ENCODE data around the gene MYOZ2.

MYOZ2 gene

DNA sequence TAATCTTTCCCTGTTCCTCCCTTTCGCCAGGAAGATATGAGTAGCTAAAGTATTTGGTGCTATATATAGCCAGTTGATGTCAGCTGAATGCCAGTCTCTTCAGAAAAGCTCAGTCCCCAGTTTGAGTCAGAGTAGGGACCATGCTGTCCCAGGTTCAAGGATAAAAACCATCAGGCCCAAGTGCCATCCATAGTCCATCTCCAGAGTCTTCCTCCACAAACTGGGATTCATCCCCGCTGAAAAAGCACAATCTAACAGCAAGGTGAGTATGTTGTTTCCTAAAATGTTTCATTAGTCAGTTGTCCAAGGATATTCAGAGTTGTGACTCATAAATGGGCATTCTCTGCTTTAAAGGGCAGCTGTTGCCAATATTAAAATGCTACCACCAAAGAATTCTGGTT lies at the start of gene MYOZ2:
TSS of gene MYOZ2 (plus strand) at position 112 of the 401 bp plus-strand sequence. CDS start 694 bp downstream, outside the sequence.
- no peak for DNase-seq (ENCODE audit: low spot score)

DNA sequence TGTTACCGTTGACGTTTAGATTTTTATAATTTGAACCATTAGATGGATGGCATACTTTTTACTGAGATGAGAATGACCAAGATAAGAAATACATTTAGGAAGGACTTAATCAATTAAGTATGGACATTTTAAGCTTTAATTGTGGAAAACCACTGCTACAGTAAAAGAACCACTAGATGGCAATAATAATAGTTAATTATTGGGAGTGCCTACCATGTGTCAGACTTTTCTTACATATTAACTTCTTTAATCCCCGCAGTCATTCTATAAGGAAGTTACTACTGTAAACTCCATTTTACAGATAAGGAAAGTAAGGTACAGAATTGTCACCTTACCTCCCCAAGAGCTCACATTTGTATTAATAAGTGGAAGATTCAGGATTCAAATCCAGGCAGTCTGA lies 48.5 kb upstream of the MYOZ2 start:
- no peak for DNase-seq (ENCODE audit: low spot score)

DNA sequence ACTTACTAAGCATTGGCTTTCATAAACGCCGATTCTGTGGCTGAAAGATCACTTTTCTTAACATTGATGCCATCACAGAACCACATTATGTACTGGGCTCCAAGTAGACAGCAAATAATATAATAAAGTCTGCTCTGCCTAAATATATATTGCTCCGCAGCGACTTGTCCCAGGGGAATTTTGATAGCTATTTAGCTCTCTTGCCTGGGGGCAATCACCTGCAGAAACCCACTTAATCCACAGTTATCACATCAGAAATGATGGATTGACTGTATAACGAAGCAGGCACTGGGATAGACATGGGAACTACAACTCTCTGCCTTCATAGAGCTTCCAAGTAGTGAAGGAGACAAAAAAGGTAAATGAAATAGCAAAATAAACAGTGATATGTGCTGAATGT lies 48.0 kb upstream of the MYOZ2 start:
- no peak for DNase-seq (ENCODE audit: low spot score)

- DNase-seq (ENCODE audit: low spot score): no peak
Observed at GRCh38 chr4:119093042-119093827, 42.4 kb upstream of the MYOZ2 start.

DNA sequence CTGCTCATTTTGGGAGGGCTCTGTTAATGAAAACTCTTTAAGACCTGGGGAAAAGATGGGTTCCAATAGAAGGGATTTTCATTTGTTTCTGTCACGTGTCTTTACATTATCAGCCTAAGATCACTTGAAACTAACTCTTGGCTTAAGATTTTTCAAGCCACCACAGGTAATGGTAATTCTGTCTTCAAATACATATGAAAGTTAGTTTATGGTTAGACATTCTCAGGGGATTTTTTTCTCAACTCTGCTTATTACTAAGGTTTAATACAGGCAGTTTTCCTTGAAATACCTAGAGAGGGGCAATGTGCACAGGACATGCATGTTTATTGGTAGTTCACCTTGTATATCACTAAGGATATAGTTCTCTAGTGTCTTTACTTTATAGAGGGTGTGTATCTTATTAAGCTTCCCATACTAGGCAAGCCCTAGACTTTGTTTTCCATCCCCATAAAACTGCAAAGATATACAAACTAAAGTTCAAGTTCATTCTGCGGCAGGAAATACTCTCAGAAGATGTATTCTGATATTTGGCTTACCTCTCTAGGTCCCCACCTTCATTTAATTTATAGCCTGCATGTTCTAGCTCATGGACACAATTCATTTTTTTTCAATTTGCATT lies 38.2 kb upstream of the MYOZ2 start:
- DNase-seq (ENCODE audit: low spot score): no peak

DNA sequence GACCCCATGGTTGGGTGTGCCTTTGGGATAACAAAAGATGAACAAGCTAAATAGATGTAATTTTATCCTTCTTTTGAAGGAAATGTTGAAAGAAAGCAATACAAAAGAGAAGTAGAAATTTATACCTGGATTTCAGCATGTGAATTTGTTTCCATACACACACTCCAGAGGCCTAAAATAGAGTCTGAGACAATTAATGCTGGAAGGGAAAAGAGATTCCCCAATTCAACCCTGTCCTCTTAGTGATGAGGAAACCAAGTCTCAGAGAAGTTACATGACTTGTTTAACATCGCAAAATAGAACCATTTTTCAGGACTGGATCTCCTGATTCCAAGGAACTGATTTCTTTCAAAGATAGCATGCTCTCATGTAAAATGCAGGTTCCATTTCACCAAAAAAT lies 37.3 kb upstream of the MYOZ2 start:
- DNase-seq (ENCODE audit: low spot score): no peak

DNA sequence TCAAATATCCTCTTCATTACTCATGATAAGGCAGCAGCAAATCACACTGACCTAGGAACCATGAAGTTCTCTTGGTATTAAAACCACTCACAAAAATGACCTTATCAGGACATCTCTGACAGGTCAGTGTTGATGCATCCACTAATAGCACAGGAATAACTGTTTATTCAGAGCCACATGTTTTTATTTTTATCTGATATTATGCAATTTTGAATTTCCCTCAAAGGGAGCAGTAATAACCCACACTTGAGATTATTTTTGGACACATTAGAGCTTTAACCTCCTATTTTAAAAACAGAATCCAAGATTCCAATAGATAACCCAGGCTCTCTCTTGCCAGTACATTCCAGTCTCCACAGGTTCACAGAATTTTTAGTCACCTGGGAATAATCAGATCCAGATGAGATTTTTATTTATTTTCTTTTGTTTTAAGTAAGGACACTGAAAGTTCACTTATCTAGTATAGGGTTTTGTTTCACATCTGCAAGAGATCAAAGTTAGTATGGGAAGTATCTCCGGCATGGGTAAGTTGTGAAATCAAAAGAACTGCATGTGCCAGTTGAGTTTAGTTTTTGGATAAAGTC lies 36.3 kb upstream of the MYOZ2 start:
- no peak for DNase-seq (ENCODE audit: low spot score)

DNA sequence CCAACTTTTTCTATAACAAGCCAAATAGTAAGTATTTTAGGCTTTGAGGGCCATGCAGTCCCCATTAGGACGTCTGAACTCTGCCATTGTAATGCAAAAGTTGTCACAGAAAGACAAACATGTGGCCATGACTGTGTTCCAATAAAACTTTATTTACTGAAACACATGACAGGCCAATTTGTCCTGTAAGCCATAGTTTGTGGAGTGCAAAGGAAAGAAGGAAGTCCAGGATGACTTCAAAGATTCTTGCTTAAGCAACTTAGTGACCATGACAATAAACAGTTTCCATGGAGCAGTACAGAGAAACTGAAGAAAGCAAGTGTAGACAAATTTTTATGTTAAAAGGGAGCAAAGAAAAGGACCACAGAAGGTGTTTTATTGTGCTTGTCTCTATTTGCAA lies 35.0 kb upstream of the MYOZ2 start:
- no peak for DNase-seq (ENCODE audit: low spot score)

DNA sequence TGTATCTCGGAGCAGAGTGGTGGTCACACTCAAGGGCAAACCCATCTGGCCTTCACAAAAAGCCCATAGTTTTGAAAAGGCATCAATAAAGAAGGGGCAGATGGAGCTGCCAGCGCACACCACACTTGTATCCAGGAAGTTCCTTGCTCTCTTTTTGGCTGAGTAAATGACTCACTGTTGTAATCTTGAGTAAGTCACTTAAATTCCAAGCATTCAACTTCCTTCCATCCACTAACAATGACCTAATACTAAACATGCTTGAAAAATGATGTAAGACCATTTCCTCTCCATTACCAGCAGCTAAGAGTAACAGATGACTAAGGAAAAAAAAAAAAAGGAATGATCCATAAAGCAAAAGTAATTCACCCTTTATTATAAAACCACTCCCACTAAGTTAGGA lies 32.4 kb upstream of the MYOZ2 start:
- DNase-seq (ENCODE audit: low spot score): no peak

DNA sequence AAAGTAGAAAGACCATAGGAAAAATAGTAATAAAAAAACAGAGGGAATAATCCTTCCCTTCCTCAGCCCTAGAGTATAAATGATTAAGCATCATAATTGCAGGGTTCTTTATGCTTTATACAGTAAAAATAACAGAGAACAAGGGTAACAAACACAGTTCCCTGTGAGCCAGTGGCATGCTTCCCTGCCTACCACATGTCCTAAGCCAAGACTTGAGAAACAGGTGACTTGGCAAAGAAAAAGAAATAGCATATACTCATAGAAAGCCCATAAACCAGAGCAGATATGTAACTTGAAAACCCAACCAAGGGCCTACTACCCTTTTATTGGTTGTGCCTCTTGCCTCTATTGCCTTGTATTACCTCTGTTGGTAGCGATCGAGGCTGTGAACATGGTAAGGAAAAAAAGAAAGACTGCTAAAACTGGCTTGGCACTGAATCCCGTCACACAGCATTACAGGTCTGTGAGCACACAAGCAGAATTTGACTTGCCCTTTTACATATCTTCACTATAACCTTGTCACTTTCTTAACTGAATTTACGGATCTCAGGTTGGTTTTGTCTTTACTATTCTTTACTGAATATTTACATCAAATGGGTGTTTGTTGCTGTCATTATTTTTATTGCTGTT lies 30.9 kb upstream of the MYOZ2 start:
- no peak for DNase-seq (ENCODE audit: low spot score)

- DNase-seq (ENCODE audit: low spot score): no peak
Observed at GRCh38 chr4:119105605-119106004, 30.0 kb upstream of the MYOZ2 start.

- no peak for DNase-seq (ENCODE audit: low spot score)
Observed at GRCh38 chr4:119106036-119107000, 29.3 kb upstream of the MYOZ2 start.

DNA sequence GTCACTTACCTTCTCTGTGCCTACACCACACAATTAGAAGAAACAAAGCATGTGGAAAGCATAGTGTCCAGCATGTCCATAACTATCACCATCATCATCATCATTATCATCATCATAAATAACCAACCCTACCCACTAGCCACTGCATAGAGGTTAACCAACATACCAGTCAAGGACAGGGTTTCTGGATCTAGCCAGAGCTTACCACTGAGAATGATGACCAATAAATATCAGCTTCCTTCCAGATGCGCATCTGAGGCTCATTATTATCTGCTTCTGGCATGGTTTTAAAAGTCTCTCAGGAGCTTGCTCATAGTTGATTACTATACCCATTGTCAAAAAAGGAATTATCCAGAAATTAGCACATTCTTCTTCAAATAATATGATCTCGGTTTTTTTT lies 25.5 kb upstream of the MYOZ2 start:
- no peak for DNase-seq (ENCODE audit: low spot score)

- DNase-seq (ENCODE audit: low spot score): no peak
Observed at GRCh38 chr4:119111296-119111695, 24.3 kb upstream of the MYOZ2 start.

- DNase-seq (ENCODE audit: low spot score): no peak
Observed at GRCh38 chr4:119113033-119113655, 22.5 kb upstream of the MYOZ2 start.

DNA sequence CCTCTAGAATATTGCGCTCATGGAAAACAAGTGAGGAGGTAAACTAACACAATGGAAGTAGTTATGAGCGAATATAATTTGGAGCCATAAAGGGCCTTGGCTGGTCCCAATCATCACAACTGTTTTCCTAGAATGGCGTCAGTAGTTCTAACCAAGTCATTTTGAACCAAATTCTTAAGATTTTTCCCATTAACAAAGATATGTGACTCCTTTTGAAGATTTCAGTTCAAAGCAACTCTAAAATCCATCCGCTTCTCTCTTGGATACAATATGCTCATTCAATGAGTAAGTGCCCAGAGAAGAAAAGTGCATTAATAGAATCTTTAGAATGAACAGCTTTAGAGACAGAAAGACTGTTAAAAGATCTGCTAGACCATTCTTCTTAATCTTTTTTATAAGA lies 19.6 kb upstream of the MYOZ2 start:
- no peak for DNase-seq (ENCODE audit: low spot score)

GRCh38 chr4:119116925-119117900 lies 18.4 kb upstream of the MYOZ2 start:
- no peak for DNase-seq (ENCODE audit: low spot score)

DNA sequence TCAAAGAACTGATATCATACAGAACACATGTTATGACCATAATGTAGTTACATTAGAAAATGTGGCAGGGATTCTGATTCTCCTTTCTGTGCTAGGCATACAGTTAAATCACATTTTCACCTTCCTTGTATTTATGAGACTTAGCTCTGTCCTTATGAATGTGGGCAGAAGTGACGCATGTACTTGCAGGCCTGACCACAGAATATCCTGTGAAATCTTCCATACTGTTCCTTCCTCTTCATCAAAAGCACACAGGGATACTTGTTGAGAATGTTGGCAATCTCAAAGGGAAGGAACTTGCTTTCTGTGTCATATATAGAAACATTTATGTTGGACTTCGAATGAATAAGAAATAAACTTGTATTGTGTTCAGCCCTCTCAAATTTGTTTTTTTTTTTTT lies 17.2 kb upstream of the MYOZ2 start:
- DNase-seq (ENCODE audit: low spot score): no peak

DNA sequence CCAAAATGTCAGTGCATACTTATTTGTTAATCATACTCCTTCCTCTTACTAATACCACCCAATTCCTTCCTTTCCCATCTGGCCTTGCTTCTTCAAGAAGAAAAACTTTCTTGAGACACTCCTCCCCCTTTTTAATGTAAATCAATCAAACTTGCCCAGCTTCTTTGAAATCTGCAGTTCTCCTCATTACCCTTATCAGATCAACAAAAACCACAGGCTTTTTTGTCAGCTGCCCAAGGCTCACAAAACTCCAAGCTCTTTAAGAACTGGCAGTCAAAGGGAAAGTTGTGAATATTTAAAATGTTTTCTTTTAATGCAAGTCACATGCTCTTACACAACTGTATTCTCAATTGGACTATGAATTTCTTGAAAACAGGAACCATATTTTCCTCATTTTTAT lies 11.3 kb upstream of the MYOZ2 start:
- no peak for DNase-seq (ENCODE audit: low spot score)

DNA sequence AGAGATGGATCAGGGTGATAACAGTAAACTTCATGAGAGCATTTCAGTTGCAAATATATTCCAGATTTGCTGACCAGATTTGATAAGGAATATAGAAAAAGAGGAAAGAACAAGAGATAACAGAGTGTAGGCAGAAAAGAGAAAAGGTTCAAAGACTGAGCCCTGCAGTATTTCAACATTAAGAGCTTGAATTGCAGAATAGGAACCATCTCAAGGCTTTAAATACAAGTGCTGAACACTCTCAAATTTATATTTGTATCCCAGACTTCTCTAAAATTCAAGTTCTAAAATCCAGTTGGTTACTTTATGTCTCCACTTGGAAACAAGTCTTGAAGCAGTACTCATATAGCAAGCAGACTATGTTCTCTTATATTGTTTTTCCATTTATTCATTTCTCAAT lies 9.7 kb upstream of the MYOZ2 start:
- DNase-seq (ENCODE audit: low spot score): no peak

All from HuH-7 (cell line).